ENCODE data around the gene SSH2. TPM values are rescaled to one million over a fixed set of nuclear protein-coding genes. Genes with fewer than 3 reads are reported as not detected.

SSH2 gene
- polyA plus RNA-seq, 3 donors: 31.9 to 66.6 (median 54.0) TPM

DNA sequence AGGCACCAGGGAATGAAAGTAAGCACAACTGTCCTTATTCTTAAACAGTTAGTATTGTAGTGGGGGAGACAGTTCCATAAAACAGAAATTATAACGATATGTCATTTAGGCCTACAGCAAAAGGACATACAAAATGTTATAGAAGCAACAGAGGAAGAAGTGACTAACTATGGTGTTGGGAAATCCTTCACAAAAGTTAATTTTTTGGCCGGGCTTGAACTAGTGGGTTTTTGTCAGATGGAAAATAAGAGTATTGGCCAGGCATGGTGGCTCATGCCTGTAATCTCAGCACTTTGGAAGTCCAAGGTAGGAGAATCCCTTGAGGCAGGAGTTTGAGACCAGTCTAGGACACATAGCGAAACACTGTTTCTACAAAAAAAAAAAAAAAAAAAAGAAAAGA lies 127.8 kb downstream of the SSH2 start:
- H3K4me3 ChIP-seq (replicated peaks in 1 of 3; ENCODE audit: low read depth in 2 of 3, low read length in 3 of 3): no peak overlapping the region
- H3K9ac ChIP-seq (ENCODE audit: insufficient read depth, low read length, poor library complexity, severe bottlenecking): no peak overlapping the region
- peaks cover 0 to 2% (median 0%) of the 10 kb centered on the region in 7 donors for H3K9me3 Mint-ChIP-seq
- WGBS (ENCODE audit: insufficient coverage): 20% methylated on average over 1 of the region's 3 CpGs
- H3K4me2 ChIP-seq (replicated peaks; ENCODE audit: extremely low read depth, low read length, poor library complexity, severe bottlenecking): no peak overlapping the region
- H3K4me3 Mint-ChIP-seq: no peak overlapping the region
- intact Hi-C loops (cut with micrococcal nuclease): loop anchor here (10.0 kb wide), 2 partner anchors 213 to 223 kb away; no protein-coding TSS in a partner anchor
- DNase-seq: peak in 2 of 3 donors; percentile 18 to 20
- no peaks in the 10 kb centered on the region for H3K27me3 Mint-ChIP-seq (ENCODE audit: low read depth in 3 of 3)
- H3K79me2 ChIP-seq (ENCODE audit: insufficient read depth, low read length): peaks cover 7% of the 10 kb centered on the region
- H3K4me1 ChIP-seq (ENCODE audit: control insufficient read depth in 1 of 2, insufficient read depth in 2 of 2, low read length in 2 of 2): peaks cover 5 to 7% of the 10 kb centered on the region in 2 donors
- no peak overlapping the region for H3K27ac ChIP-seq (ENCODE audit: low read depth in 1 of 2, low read length in 2 of 2)
- TF ChIP-seq, protein P1, sequence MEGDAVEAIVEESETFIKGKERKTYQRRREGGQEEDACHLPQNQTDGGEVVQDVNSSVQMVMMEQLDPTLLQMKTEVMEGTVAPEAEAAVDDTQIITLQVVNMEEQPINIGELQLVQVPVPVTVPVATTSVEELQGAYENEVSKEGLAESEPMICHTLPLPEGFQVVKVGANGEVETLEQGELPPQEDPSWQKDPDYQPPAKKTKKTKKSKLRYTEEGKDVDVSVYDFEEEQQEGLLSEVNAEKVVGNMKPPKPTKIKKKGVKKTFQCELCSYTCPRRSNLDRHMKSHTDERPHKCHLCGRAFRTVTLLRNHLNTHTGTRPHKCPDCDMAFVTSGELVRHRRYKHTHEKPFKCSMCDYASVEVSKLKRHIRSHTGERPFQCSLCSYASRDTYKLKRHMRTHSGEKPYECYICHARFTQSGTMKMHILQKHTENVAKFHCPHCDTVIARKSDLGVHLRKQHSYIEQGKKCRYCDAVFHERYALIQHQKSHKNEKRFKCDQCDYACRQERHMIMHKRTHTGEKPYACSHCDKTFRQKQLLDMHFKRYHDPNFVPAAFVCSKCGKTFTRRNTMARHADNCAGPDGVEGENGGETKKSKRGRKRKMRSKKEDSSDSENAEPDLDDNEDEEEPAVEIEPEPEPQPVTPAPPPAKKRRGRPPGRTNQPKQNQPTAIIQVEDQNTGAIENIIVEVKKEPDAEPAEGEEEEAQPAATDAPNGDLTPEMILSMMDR (IDR thresholded peaks at IDR 0.05): no peak
- peaks cover 12% of the 10 kb centered on the region for H3K4me1 Mint-ChIP-seq
- no peaks in the 10 kb centered on the region for H3K36me3 ChIP-seq (replicated peaks in 1 of 2; ENCODE audit: control insufficient read depth in 1 of 2, insufficient read depth in 2 of 2, low read length in 2 of 2)
- no peaks in the 10 kb centered on the region for H4K20me1 ChIP-seq (ENCODE audit: insufficient read depth, low read length)
- H2AFZ ChIP-seq (ENCODE audit: insufficient read depth, low read depth, low read length, poor library complexity, severe bottlenecking): no peak overlapping the region
- H3K27me3 ChIP-seq (ENCODE audit: control insufficient read depth in 2 of 2, insufficient read depth in 2 of 2, low read length in 2 of 2): no peaks in the 10 kb centered on the region
- H3K27ac Mint-ChIP-seq: peak overlapping the region in 4 of 7 donors; percentile 9 to 40 (median 22)
- peaks cover 0 to 4% of the 10 kb centered on the region in 2 donors for H3K36me3 Mint-ChIP-seq
- no peaks in the 10 kb centered on the region for H3K9me3 ChIP-seq (replicated peaks in 1 of 2; ENCODE audit: control insufficient read depth in 1 of 2, insufficient read depth in 1 of 2, low read length in 2 of 2)

DNA sequence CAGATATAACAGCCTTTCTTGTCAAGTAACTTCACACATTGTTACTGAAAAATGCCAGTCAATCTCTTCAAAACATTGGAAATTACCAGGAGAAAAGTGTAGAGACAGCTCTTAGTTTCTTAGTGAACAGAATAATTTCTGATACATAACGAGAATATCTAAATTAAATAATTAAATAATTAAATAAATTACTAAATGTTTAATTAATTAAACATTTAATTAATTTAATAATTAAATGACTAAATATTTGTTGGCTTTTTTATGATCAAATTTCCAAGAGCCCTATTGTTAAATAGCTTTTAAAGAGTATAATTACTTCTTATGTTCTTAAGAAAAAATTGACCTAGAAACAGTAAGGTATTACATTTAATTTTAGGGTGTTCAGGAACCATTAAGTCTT lies 129.6 kb downstream of the SSH2 start:
- Histone ChIP-seq H3K79me2 (ENCODE audit: insufficient read depth, low read length) (peaks cover 2% of the 10 kb centered on the region), H4K20me1 (ENCODE audit: insufficient read depth, low read length) (no peaks in the 10 kb centered on the region), H3K9me3 (replicated peaks in 1 of 2; ENCODE audit: control insufficient read depth in 1 of 2, insufficient read depth in 1 of 2, low read length in 2 of 2) (no peaks in the 10 kb centered on the region), H3K9ac (ENCODE audit: insufficient read depth, low read length, poor library complexity, severe bottlenecking) (no peak overlapping the region), H3K4me3 (replicated peaks in 1 of 3; ENCODE audit: low read depth in 2 of 3, low read length in 3 of 3) (no peak overlapping the region), H3K36me3 (replicated peaks in 1 of 2; ENCODE audit: control insufficient read depth in 1 of 2, insufficient read depth in 2 of 2, low read length in 2 of 2) (no peaks in the 10 kb centered on the region), H2AFZ (ENCODE audit: insufficient read depth, low read depth, low read length, poor library complexity, severe bottlenecking) (no peak overlapping the region), H3K4me2 (replicated peaks; ENCODE audit: extremely low read depth, low read length, poor library complexity, severe bottlenecking) (no peak overlapping the region), H3K4me1 (ENCODE audit: control insufficient read depth in 1 of 2, insufficient read depth in 2 of 2, low read length in 2 of 2) (peaks cover 5 to 7% of the 10 kb centered on the region in 2 donors), H3K27ac (ENCODE audit: low read depth in 1 of 2, low read length in 2 of 2) (no peak overlapping the region), H3K27me3 (ENCODE audit: control insufficient read depth in 2 of 2, insufficient read depth in 2 of 2, low read length in 2 of 2) (no peaks in the 10 kb centered on the region)
- Mint-ChIP-seq H3K27me3 (ENCODE audit: low read depth in 3 of 3) (no peaks in the 10 kb centered on the region), H3K4me3 (no peak overlapping the region), H3K27ac (no peak overlapping the region), H3K4me1 (peaks cover 12% of the 10 kb centered on the region), H3K9me3 (peaks cover 0 to 2% (median 0%) of the 10 kb centered on the region in 7 donors), H3K36me3 (peaks cover 0 to 4% of the 10 kb centered on the region in 2 donors)
- DNase-seq: no peak
- TF ChIP-seq, protein P1 (IDR thresholded peaks at IDR 0.05): no peak
- intact Hi-C loops (cut with micrococcal nuclease): loop anchor here (10.0 kb wide), 2 partner anchors 214 to 224 kb away; no protein-coding TSS in a partner anchor
- no CpG with 5 or more reads among the region's 1 CpG for WGBS (ENCODE audit: insufficient coverage)
